GM18498 (cell line): Measurements from ENCODE around the gene TPO.
"Not testable (repeated sequence)": the region's sequence is repeated elsewhere in the genome, so short reads cannot be mapped to it uniquely, and the experiment has no call there.

Source experiments
- ATAC-seq: cut with Tn5 transposase; IDR thresholded peaks from one replicate; pipeline ENCODE4 v1.9.1; 2021; ENCODE audit warnings: mild to moderate bottlenecking, moderate library complexity; ENCODE audit not compliant: unreplicated experiment

Gene TPO

DNA sequence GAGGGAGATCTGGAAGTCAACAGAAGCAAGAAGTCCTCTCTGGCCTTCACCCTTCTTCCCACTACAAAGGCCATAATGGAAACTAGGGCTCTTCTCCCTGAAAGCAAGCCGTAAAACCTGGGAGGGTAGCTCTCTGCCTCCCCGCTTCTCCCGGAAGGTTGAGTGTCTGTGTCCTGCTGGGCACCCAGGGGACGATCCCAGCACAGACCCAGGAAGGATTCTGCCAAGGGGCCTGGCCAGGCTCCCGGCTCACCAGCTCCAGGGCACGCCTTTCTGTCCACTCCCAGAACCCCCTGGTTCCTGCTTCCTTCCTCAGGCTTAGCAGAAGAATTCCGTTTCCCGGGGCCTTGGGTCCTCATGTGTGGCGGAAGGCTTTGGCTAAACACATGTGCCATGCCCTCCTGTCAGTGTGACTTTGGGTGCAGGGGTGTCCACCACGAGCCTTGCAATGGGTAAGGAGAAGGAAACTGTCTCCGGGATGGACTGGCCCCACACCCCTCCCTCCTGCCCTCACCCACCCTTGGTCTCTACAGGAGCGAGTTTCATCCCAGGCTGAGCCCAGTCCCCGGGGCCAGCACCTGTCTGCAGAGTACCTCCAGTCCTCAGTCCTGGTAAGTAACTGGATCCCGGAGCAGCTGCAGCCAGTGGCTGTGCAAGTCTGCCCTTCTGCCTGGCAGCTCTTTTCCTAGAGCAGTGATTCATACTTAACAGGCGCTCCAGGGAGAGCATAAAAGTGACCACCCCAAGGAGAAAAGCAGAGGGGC is 135.8 kb downstream of the TPO start:
- ATAC-seq: no peak

DNA sequence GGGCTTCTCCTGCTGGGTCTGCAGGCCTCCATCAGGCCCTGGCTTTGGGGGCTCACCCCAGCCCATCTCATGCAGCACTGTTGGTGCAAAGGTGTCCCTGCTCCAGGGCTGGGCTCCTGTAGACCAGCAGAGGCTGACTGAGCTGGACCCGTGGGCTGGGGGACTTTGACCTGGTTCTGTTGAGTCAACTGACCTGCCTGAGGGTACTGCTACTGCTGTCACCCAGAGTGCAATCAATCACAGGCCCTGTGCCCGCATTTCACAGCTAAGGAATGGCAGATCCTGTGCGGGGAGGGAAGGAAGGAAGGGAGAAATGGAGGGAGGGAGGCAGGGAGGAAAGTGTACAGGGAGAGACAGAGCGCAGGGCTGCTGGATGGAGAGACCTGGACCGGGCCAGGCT is 136.8 kb downstream of the TPO start:
- ATAC-seq: no peak

DNA sequence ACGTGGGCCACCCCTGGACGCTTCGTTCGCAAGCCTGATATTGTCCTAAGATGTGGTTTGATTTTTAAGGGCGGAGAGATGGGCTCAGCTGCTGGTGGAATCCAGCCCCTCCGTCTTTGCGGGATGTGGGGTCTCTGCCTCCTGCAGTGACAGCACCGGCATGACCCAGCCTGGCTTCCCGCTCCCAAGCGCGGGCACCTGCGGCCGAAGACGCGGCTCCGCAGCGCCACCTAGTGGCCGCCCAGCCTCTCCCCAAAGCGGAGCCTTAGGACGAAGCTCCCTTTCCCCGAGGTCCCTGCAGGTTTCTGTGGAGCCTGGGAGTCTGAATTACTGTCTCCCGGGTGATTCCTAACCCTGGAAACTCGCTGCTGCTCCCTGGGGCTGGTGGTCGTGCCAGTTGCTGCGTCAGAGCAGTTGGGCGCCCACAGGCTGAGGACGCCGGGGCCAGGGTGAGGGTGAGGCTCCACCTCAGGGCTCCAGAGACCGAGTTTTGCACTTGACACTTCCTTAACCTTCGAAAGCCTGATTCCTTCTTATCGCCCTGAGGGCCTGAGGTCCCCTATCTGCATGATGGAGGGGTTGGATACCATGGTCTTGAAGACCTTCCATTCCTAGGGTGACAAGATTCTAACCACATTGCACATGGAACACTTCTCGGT is 137.5 kb downstream of the TPO start:
- ATAC-seq: peak; percentile 76

DNA sequence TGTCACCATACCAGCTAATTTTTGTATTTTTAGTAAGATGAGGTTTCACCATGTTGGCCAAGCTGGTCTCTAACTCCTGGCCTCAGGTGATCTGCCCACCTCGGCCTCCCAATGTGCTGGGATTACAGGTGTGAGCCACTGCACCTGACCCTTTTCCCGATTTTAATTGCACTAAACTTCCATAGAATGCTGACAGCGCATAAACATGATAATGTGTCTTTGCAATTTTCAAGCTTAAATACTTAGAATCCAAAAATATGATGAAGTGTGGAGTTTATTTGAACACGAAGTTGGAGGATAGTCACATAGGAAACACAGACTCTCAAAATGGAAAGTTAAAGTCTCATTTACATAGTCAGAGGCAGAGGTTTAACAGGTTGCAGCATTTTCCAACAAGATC is 138.6 kb downstream of the TPO start:
- ATAC-seq: no peak

DNA sequence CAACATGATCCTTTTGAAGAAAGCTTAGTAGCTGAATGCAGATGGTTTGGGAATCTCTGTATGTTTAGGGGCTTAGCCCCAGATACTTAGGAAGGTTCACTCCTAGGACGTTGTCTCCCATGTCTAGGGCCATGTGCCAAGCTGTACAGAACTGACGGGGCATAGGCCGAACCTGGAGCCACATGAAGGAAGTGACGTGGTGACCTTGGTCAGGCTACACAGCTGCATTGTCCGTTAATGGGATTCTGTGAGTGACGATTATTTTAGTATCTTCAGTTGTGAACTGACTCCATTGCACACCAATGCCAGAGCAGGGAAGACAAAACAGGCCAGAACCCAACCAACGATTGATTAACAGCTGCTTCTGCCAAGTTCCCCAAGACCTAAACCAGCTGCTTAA is 139.3 kb downstream of the TPO start:
- no peak for ATAC-seq

DNA sequence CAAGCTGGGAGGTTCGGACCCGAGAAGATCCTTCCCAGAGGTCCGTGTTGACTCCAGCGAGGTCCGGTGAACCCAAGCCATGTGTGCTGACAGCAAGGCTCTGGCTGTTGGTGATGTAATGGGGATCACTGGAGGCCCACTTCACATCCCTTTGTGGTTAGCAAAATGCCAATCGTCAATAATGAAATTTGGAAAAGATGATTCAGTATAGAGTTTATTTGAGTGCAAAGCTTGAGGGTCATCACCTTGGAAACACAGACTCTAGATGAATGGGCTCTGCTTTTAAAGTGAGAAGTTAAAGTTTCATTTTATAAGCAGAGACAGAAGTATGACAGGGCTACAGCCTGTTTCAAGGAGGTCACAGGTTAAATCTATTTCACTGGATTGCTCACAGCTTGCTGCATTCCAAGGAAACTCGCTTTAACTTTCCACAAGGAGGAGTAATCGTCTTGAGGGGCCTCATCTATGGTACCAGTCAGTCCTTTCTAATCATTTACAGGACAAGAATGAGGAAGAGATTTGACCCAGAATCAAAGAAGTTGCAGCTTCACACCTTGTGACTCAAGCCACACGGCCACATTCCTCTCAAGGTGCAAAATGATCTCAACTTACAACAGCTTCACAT is 140.5 kb downstream of the TPO start:
- ATAC-seq: no peak

DNA sequence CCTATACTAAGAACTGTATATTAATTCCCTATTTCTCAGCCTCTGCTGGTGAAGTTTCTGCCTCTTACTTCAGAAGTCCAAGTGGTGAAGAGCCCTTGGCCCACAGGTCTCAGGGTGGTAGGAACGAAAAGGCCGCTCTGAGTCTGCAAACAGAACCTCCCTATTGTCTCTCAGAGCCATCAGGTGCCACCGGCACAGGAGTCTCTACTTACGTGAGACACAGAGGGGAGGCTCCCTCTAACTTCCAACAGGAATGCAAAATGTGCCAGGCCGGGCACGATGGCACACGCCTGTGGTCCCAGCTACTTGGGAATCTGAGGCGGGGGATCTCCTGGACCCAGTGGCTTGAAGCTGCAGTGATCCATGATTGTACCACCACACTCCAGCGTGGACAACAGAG is 143.0 kb downstream of the TPO start:
- no peak for ATAC-seq

DNA sequence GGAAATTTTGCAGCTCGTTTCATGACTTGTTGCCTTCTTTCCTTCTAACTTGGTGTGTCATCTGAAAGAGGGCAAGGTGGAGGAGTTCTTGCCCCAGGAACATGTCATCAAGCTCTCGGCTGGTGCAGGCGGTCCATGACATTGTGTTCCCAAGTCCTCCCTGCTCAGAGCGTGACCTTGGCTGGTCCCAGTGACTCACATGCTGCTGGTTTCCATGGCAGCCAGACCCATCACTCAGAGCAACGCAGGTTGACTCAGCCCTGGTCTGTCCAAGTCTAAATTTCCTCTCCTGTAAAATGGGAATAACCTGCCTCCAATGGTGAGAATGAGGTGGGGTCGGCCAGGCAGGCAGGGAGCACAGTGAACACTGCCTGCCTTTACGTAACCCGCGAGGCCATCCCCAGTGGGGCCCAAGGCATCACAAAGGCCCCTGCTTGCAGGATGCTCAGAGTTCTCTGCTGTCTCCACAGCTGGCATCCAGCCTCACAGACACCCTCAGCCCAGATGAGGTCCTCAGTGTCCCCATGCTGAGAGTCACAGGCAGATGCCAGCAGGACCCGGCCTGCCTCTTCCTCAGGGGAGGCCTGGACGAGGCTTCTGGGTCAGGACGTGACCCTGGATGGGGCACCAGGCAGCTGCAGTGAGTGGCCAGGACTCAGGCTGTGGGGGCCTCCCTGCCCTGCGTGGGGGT is 143.7 kb downstream of the TPO start:
- ATAC-seq: no peak

DNA sequence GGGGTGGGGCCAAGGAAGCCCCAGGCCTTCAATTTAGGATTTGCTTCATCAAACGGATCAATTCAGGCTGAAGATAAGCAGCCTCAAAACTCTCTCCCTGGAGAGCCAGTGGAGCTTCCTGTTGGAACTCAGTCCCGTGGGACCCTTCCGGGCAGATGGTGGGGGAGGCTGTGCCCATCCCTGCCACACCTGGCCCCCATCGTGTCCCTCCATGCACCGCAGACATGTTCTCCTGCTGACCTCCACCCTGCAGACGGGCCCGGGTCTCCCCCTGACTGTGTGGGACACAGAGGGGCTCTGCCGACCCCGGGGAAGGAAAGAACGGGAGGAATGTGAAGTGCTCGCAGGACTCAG is 144.2 kb downstream of the TPO start:
- ATAC-seq: no peak

DNA sequence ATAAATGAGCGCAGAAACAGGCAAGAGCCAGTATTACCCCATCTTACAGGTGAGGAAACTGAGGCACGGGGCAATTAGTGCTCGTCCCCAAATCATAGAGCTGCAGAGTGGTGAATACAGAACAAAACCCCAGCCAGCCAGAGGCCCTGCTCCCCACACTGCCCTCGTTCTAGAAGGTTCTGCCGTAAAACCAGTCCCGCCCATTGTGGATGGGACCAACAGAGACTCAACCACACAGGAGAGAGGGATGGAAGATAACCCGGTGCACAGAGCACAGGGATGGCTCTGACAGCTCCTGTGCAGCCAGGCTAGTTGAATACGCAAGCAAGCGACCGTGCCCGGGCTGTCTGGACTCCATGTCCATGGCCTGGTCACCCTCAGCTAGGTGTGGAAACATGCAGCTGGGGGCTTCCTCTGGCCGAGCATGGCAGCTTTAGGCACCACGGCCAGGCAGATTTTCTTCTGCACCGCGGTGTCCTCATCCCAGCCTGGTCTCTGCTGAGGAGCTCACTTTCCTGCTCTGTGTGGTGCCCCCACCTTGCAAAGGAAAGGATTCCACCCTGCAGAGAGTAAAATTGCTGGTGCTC is 146.4 kb downstream of the TPO start:
- ATAC-seq: no peak

DNA sequence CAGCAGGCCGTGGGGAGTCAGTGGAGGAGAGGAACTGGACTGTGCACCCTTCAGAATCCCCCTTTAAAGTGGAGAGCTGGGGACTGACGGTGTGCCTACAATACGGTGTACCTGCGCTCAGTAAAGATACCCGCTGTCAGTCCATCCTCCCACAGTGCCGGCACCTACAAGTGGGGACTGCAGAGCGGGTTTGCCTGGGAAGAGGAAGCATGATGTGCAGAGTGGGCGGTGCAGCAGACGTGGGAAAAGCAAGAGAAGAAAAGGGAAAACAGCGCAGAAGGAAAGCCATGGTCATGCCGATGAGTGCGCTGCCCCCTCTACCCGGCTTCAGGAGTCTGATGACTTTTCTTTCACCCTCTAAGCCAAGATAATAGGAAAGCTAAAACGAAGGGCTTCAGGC is 148.0 kb downstream of the TPO start:
- no peak for ATAC-seq

DNA sequence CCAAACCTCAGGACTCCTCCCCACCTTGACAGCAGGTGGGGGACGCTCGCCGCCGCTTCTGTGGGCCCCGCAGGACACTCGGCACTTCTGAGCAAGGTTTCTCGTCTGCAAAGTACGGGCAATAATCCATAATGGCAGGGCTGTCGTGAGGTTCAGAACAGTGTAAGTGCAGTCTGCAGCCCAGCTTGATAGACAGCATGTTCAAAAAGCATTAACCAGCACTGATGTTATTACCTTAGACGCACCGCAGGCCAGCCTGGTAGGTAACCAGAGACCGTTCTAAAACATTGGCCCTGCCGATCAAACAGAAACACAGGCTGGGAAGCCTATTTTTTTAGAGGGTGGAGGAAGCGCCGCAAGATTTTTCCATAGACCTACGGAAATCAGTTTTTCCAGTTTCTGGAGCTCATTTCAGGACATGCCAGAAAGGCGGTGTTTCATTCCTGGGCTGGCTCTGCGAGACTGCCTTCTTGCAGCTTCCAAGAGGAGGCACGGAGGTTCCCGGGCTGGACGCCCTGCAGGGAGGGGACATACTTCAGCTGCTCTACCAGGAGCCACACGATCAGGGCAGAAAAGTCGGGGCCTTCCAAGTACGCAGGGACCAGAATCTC is 148.7 kb downstream of the TPO start:
- ATAC-seq: no peak

DNA sequence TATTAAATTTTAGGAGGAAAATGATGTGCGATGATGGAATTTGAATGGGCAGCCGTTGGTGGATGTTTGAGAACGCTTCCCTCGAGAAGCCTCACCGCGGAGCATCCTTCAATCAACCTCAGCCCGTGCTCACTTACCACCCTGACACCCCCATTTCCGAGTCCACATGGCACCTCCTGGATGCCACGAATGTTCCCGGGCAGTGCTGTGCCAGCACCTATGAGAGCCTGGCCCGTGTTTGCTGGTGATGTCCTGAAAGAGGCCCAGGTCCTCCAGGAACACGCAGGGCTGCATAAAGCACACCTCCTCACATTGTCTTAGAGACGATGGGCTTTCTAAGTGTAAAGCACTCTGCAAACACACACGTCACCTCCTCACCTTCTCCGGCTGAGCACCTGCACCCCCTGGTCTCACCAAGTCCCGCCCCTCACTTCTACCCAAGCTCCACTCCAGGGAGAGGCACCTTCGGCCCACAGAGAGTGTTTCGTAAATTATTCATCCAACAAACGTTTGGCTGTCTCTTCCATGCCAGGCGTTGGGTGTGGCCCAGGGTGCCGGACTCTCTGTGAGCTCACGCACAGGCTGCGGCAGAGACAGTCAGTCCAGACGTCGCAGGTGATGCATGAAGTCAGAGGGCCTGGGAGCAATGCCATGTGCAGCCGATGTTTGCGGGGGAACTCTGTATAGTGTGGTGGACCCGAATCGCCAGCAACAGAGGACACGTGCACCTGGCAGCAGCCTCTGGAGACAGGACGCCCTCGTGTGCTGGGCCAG is 150.0 kb downstream of the TPO start:
- no peak for ATAC-seq

DNA sequence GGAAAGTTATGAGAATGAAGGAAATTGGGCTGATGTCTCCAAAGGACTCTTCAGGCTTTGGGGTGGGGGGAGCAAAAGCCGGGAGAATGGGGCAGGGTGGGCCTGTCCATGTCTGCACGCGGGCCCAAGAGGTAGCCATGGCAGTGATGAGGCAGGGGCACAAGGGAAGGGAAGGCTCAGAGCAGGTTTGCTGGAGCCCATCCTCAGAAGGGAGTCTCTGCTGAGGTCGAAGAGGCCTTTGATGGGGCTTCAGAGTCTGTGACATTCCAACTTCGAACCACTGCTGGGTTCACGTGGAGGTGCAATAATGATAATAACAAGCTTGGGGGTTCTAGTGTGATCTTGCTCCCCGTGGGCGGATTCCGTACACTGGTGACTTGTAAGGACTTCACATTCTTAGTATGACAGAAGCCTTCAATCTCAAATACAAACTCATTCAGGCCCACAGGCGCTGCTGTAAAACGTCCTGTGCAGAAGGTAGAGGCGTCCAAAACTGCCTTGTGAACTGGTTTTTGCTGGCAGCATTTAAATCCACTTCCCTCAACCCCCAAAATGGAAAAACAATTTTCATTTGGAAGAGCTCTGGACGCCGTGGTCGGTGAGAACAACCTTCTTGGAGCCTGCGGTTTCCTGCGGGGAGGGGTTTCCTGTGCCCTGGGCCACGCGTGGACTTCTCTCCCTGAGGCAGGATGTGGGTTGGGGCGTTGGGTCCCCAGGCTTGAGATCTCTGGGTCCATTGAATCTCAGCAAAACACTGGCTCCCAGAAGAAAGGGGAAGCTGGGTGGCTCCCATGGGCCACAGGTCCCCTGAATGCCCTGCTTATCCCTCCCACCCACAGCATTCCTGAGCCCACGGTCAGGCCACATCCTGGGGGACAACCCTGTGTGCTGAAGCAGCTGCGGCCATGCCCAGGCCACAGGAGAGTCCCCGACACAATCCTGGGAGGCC is 151.0 kb downstream of the TPO start:
- ATAC-seq: no peak

DNA sequence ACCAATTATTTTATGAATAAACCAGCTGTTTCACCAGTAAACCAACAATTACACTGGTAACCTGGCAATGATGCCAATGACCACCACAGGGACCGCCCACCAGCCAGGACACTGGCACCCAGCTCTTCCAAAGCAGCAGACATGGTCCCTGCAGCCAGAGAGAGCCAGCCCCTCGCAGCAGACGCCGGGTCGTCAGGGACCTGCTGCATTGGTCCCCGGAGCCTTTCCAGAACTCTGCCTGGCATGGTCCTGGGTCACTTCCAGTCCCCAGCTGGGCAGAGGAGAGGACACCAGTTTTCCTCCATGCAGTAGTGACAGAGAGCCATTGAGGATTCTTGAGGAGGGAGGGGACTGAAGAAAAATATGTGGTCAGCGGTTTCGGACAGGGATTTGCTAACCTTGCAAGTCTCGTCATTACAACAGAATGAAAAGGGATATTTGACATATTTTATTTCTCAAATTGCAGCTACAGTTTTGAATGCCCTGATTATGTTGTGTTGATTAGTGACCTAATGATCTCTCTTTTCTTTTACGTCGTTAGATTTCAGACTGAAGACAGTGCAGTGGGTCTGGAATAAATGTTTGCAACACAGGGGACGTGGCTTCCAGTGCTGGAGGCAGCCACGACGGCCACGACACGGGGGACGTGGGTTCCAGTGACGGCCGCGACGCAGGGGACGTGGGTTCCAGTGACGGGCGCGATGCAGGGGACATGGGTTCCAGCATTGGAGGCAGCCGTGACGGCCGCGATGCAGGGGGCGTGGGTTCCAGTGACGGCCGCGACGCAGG is 154.5 kb downstream of the TPO start:
- ATAC-seq: no peak

DNA sequence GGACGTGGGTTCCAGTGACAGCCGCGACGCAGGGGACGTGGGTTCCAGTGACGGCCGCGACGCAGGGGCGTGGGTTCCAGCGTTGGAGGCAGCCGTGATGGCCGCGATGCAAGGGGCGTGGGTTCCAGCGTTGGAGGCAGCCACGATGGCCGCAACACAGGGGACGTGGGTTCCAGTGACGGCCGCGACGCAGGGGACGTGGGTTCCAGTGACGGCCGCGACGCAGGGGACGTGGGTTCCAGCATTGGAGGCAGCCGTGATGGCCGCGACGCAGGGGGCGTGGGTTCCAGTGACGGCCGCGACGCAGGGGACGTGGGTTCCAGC is 155.0 kb downstream of the TPO start:
- not testable (repeated sequence) for ATAC-seq

DNA sequence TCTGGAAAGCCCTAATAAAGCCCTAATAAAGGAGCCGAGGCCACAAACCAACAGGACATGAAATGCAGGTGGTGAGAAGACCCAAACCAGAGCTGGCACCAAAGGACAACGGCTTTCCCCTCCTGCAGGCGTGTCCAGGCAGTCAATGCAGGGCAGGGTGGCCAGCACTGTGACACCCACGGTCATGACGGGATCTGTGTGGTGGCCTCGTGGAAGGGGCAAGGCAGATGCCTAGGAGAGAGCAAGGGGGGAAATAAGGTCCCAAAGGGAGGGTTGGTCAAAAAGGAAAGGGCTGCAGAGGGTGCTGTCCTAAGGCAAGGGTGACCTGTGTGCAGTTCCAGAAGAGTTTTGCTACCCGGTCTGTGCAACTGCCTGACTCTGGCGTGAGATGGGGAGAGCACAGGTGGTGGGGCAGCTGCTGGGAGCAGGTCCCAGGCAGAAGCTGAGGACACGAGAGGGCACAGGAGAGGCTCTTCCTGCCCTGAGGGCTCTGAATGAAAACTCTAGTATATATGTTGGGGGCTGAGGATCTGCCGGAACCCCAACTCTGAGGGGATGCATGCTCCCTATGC is 156.7 kb downstream of the TPO start:
- no peak for ATAC-seq
